Right lobe of liver (tissue), 4 donors: ENCODE results near the gene ERGIC2.

Experiments
- CTCF ChIP-seq, 4 donors: fragments of 200-600 bp in 3 of 4; fragments of 450-650 bp in 1 of 4; IDR thresholded peaks; one replicate each; pipeline versions ENCODE4 v1.5.1 to v1.8.0; 2016 to 2022; ENCODE audit warnings: antibody characterized with exemption in 4 of 4, mild to moderate bottlenecking in 2 of 4
- POLR2A ChIP-seq: fragments of 450-650 bp; IDR thresholded peaks from one replicate; pipeline ENCODE4 v1.6.1; 2017; ENCODE audit warnings: antibody characterized with exemption, mild to moderate bottlenecking
- donor health status: DM: no; HTN: no; CAD: no.
- donor health status: DM: no; HTN: no; CAD: no.
- donor health status: DM: no; HTN: yes; CAD: no.

- TF ChIP-seq CTCF (IDR thresholded peaks at IDR 0.05) (no peak), POLR2A (no peak)
Observed at GRCh38 chr12:29428633-29429032, 47.7 kb upstream of the ERGIC2 start.
